HEK293 (cell line): ENCODE data around the gene NDUFS1.

Source experiments
- KLF9 ChIP-seq: fragments of 450-650 bp; formaldehyde crosslinking; IDR thresholded peaks from 2 replicates; pipeline ENCODE4 v1.5.1; 2016; ENCODE audit warnings: missing biosample characterization, missing genetic modification characterization, low read depth
- MEIS1 ChIP-seq: sonication (generic); formaldehyde crosslinking; IDR thresholded peaks from 2 replicates; pipeline ENCODE4 v1.8.1; 2022; ENCODE audit warnings: missing genetic modification reagents, mild to moderate bottlenecking, borderline replicate concordance
- OSR2 ChIP-seq: fragments of 450-650 bp; formaldehyde crosslinking; IDR thresholded peaks from 2 replicates; pipeline ENCODE4 v1.5.1; 2016; ENCODE audit warnings: missing biosample characterization, missing genetic modification characterization
- OVOL3 ChIP-seq: fragments of 450-650 bp; formaldehyde crosslinking; IDR thresholded peaks from 2 replicates; pipeline ENCODE4 v1.5.1; 2016; ENCODE audit warnings: missing biosample characterization, missing genetic modification characterization
- RBAK ChIP-seq: fragments of 450-650 bp; formaldehyde crosslinking; IDR thresholded peaks from 2 replicates; pipeline ENCODE4 v1.5.1; 2016; ENCODE audit warnings: missing biosample characterization, missing genetic modification characterization
- SP3 ChIP-seq: fragments of 450-650 bp; formaldehyde crosslinking; IDR thresholded peaks from 2 replicates; pipeline ENCODE4 v1.5.1; 2016; ENCODE audit warnings: missing biosample characterization, missing genetic modification characterization
- TCF7L2 ChIP-seq: IDR thresholded peaks from 2 replicates; pipeline ENCODE4 v1.6.1; 2011; ENCODE audit warnings: low read depth, mild to moderate bottlenecking, inconsistent platforms, low read length, moderate library complexity, borderline replicate concordance
- YY1 ChIP-seq: fragments of 450-650 bp; formaldehyde crosslinking; IDR thresholded peaks from 2 replicates; pipeline ENCODE4 v1.5.1; 2018; ENCODE audit warnings: missing biosample characterization, missing genetic modification characterization
- ZEB2 ChIP-seq: fragments of 450-650 bp; formaldehyde crosslinking; IDR thresholded peaks from 2 replicates; pipeline ENCODE4 v1.5.1; 2016; ENCODE audit warnings: missing biosample characterization, missing genetic modification characterization
- ZNF10 ChIP-seq: fragments of 450-650 bp; formaldehyde crosslinking; IDR thresholded peaks from 2 replicates; pipeline ENCODE4 v1.5.1; 2017; ENCODE audit warnings: missing biosample characterization, missing genetic modification characterization
- ZNF175 ChIP-seq: fragments of 450-650 bp; formaldehyde crosslinking; IDR thresholded peaks from 2 replicates; pipeline ENCODE4 v1.5.1; 2016; ENCODE audit warnings: missing biosample characterization, missing genetic modification characterization
- ZNF335 ChIP-seq: fragments of 450-650 bp; formaldehyde crosslinking; conservative IDR thresholded peaks from 2 replicates; pipeline ENCODE4 v1.5.1; 2016; ENCODE audit warnings: missing biosample characterization, missing genetic modification characterization
- ZNF366 ChIP-seq: fragments of 450-650 bp; formaldehyde crosslinking; conservative IDR thresholded peaks from 2 replicates; pipeline ENCODE4 v1.5.1; 2016; ENCODE audit warnings: missing biosample characterization, missing genetic modification characterization
- ZNF529 ChIP-seq: fragments of 450-650 bp; formaldehyde crosslinking; IDR thresholded peaks from 2 replicates; pipeline ENCODE4 v1.5.1; 2017; ENCODE audit warnings: missing genetic modification characterization, missing biosample characterization; ENCODE audit not compliant: insufficient replicate concordance
- ZNF660 ChIP-seq: fragments of 450-650 bp; IDR thresholded peaks from 2 replicates; pipeline ENCODE4 v1.5.1; 2018; ENCODE audit warnings: missing biosample characterization, mild to moderate bottlenecking, missing genetic modification characterization
- ZNF664 ChIP-seq: fragments of 450-650 bp; formaldehyde crosslinking; IDR thresholded peaks from 2 replicates; pipeline ENCODE4 v1.5.1; 2016; ENCODE audit warnings: missing biosample characterization, missing genetic modification characterization
- ZNF670 ChIP-seq: fragments of 450-650 bp; formaldehyde crosslinking; IDR thresholded peaks from 2 replicates; pipeline ENCODE4 v1.5.1; 2016; ENCODE audit warnings: missing biosample characterization, missing genetic modification characterization, low read depth
- ZNF701 ChIP-seq: fragments of 450-650 bp; formaldehyde crosslinking; IDR thresholded peaks from 2 replicates; pipeline ENCODE4 v1.5.1; 2016; ENCODE audit warnings: missing biosample characterization, missing genetic modification characterization
- ZNF837 ChIP-seq: fragments of 450-650 bp; formaldehyde crosslinking; IDR thresholded peaks from 2 replicates; pipeline ENCODE4 v1.5.1; 2016; ENCODE audit warnings: missing biosample characterization, missing genetic modification characterization
- ZXDB ChIP-seq: fragments of 450-650 bp; formaldehyde crosslinking; IDR thresholded peaks from 2 replicates; pipeline ENCODE4 v1.5.1; 2016; ENCODE audit warnings: missing biosample characterization, missing genetic modification characterization
- TF ChIP-seq, protein P1 (sequence below): fragments of 450-650 bp; formaldehyde crosslinking; IDR thresholded peaks from 2 replicates; pipeline ENCODE4 v1.5.1; 2017; ENCODE audit warnings: missing biosample characterization, missing genetic modification characterization
- TF ChIP-seq, protein P2 (sequence below): fragments of 450-650 bp; formaldehyde crosslinking; IDR thresholded peaks from 2 replicates; pipeline ENCODE4 v1.5.1; 2016; ENCODE audit warnings: missing biosample characterization, missing genetic modification characterization
- TF ChIP-seq, protein P3 (sequence below): fragments of 450-650 bp; formaldehyde crosslinking; IDR thresholded peaks from 2 replicates; pipeline ENCODE4 v1.5.1; 2016; ENCODE audit warnings: missing biosample characterization, missing genetic modification characterization
- TF ChIP-seq, protein P4 (sequence below): fragments of 450-650 bp; formaldehyde crosslinking; IDR thresholded peaks from 2 replicates; pipeline ENCODE4 v1.5.1; 2016; ENCODE audit warnings: missing biosample characterization, missing genetic modification characterization
- TF ChIP-seq, protein P5 (sequence below): fragments of 450-650 bp; formaldehyde crosslinking; conservative IDR thresholded peaks from 2 replicates; pipeline ENCODE4 v1.5.1; 2016; ENCODE audit warnings: low read depth, missing biosample characterization, missing genetic modification characterization
- TF ChIP-seq, protein P6 (sequence below): fragments of 450-650 bp; formaldehyde crosslinking; IDR thresholded peaks from 2 replicates; pipeline ENCODE4 v1.5.1; 2016; ENCODE audit warnings: missing biosample characterization, missing genetic modification characterization

NDUFS1 gene

DNA sequence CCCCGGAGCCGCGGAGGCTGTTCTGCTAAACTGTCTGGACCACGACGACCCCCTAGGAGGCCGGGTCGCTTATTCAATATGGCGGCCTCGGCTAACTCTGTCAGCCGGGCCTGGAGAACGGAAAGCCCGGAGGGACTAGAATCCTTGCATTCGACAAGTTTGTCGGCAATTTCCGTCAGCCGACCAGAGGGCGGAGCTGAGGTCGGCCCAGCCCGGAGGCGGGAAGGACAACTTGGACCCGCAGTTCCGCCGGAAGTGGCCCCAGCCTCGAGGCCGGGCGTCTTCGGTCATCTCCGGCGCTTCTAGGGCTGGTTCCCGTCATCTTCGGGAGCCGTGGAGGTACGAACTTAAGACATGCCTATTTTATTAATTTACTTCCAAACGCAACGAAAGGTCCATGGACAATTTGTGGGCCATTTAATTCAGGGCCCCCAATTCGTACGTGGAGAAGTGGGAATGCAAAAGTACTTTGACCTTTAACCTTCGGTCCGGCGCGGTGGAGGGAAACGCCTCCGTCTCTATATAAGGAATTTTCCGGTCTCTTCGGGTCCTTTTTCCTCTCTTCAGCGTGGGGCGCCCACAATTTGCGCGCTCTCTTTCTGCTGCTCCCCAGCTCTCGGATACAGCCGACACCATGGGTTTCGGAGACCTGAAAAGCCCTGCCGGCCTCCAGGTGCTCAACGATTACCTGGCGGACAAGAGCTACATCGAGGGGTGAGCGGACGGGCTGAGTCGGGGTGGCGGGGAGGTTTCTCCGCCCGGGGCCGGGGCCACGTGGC, at the start of gene NDUFS1, which contains the start of gene EEF1B2 (continued):
- TF ChIP-seq, protein P1, sequence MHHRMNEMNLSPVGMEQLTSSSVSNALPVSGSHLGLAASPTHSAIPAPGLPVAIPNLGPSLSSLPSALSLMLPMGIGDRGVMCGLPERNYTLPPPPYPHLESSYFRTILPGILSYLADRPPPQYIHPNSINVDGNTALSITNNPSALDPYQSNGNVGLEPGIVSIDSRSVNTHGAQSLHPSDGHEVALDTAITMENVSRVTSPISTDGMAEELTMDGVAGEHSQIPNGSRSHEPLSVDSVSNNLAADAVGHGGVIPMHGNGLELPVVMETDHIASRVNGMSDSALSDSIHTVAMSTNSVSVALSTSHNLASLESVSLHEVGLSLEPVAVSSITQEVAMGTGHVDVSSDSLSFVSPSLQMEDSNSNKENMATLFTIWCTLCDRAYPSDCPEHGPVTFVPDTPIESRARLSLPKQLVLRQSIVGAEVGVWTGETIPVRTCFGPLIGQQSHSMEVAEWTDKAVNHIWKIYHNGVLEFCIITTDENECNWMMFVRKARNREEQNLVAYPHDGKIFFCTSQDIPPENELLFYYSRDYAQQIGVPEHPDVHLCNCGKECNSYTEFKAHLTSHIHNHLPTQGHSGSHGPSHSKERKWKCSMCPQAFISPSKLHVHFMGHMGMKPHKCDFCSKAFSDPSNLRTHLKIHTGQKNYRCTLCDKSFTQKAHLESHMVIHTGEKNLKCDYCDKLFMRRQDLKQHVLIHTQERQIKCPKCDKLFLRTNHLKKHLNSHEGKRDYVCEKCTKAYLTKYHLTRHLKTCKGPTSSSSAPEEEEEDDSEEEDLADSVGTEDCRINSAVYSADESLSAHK (tag by site-specific recombination): no peak
- TF ChIP-seq ZNF175 (tag by site-specific recombination) (no peak), ZNF837 (tag by site-specific recombination) (no peak), KLF9 (tag by site-specific recombination) (no peak), ZNF660 (tag by site-specific recombination) (peak; percentile 35; the same call in 1 of the 2 replicates), SP3 (tag by site-specific recombination) (peak; percentile 73), OSR2 (tag by site-specific recombination) (no peak), ZNF366 (peak; percentile 49), ZNF335 (tag by site-specific recombination) (peak; percentile 98), RBAK (tag by site-specific recombination) (no peak), ZXDB (tag by site-specific recombination) (peak; percentile 37), ZNF701 (tag by site-specific recombination) (no peak), ZEB2 (tag by site-specific recombination) (no peak), ZNF670 (tag by site-specific recombination) (no peak), ZNF10 (tag by site-specific recombination) (no peak), MEIS1 (CRISPR knock-in tag) (no peak), YY1 (tag by site-specific recombination) (peak; percentile 61), TCF7L2 (no peak), OVOL3 (tag by site-specific recombination) (no peak), ZNF529 (no peak), ZNF664 (tag by site-specific recombination) (no peak)
- TF ChIP-seq, protein P2, sequence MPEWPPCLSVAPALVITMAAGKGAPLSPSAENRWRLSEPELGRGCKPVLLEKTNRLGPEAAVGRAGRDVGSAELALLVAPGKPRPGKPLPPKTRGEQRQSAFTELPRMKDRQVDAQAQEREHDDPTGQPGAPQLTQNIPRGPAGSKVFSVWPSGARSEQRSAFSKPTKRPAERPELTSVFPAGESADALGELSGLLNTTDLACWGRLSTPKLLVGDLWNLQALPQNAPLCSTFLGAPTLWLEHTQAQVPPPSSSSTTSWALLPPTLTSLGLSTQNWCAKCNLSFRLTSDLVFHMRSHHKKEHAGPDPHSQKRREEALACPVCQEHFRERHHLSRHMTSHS (tag by site-specific recombination): no peak
- TF ChIP-seq, protein P3, sequence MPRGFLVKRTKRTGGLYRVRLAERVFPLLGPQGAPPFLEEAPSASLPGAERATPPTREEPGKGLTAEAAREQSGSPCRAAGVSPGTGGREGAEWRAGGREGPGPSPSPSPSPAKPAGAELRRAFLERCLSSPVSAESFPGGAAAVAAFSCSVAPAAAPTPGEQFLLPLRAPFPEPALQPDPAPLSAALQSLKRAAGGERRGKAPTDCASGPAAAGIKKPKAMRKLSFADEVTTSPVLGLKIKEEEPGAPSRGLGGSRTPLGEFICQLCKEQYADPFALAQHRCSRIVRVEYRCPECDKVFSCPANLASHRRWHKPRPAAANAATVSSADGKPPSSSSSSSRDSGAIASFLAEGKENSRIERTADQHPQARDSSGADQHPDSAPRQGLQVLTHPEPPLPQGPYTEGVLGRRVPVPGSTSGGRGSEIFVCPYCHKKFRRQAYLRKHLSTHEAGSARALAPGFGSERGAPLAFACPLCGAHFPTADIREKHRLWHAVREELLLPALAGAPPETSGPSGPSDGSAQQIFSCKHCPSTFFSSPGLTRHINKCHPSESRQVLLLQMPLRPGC (tag by site-specific recombination): no peak; the same call in 1 of the 2 replicates
- TF ChIP-seq, protein P4, sequence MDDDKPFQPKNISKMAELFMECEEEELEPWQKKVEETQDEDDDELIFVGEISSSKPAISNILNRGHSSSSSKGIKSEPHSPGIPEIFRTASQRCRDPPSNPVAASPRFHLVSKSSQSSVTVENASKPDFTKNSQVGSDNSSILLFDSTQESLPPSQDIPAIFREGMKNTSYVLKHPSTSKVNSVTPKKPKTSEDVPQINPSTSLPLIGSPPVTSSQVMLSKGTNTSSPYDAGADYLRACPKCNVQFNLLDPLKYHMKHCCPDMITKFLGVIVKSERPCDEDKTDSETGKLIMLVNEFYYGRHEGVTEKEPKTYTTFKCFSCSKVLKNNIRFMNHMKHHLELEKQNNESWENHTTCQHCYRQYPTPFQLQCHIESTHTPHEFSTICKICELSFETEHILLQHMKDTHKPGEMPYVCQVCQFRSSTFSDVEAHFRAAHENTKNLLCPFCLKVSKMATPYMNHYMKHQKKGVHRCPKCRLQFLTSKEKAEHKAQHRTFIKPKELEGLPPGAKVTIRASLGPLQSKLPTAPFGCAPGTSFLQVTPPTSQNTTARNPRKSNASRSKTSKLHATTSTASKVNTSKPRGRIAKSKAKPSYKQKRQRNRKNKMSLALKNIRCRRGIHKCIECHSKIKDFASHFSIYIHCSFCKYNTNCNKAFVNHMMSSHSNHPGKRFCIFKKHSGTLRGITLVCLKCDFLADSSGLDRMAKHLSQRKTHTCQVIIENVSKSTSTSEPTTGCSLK: no peak
- TF ChIP-seq, protein P5, sequence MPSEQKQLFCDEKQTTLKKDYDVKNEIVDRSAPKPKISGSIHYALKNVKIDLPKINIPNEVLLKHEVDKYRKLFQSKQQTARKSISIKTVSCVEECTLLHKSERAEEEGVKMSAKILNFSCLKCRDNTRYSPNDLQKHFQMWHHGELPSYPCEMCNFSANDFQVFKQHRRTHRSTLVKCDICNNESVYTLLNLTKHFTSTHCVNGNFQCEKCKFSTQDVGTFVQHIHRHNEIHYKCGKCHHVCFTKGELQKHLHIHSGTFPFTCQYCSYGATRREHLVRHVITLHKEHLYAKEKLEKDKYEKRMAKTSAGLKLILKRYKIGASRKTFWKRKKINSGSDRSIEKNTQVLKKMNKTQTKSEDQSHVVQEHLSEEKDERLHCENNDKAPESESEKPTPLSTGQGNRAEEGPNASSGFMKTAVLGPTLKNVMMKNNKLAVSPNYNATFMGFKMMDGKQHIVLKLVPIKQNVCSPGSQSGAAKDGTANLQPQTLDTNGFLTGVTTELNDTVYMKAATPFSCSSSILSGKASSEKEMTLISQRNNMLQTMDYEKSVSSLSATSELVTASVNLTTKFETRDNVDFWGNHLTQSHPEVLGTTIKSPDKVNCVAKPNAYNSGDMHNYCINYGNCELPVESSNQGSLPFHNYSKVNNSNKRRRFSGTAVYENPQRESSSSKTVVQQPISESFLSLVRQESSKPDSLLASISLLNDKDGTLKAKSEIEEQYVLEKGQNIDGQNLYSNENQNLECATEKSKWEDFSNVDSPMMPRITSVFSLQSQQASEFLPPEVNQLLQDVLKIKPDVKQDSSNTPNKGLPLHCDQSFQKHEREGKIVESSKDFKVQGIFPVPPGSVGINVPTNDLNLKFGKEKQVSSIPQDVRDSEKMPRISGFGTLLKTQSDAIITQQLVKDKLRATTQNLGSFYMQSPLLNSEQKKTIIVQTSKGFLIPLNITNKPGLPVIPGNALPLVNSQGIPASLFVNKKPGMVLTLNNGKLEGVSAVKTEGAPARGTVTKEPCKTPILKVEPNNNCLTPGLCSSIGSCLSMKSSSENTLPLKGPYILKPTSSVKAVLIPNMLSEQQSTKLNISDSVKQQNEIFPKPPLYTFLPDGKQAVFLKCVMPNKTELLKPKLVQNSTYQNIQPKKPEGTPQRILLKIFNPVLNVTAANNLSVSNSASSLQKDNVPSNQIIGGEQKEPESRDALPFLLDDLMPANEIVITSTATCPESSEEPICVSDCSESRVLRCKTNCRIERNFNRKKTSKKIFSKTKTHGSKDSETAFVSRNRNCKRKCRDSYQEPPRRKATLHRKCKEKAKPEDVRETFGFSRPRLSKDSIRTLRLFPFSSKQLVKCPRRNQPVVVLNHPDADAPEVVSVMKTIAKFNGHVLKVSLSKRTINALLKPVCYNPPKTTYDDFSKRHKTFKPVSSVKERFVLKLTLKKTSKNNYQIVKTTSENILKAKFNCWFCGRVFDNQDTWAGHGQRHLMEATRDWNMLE (tag by site-specific recombination): peak; percentile 67
- TF ChIP-seq, protein P6, sequence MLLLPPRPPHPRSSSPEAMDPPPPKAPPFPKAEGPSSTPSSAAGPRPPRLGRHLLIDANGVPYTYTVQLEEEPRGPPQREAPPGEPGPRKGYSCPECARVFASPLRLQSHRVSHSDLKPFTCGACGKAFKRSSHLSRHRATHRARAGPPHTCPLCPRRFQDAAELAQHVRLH (tag by site-specific recombination): peak; percentile 84
